Measurements from ENCODE around the gene ZNF575.

Gene ZNF575

DNA sequence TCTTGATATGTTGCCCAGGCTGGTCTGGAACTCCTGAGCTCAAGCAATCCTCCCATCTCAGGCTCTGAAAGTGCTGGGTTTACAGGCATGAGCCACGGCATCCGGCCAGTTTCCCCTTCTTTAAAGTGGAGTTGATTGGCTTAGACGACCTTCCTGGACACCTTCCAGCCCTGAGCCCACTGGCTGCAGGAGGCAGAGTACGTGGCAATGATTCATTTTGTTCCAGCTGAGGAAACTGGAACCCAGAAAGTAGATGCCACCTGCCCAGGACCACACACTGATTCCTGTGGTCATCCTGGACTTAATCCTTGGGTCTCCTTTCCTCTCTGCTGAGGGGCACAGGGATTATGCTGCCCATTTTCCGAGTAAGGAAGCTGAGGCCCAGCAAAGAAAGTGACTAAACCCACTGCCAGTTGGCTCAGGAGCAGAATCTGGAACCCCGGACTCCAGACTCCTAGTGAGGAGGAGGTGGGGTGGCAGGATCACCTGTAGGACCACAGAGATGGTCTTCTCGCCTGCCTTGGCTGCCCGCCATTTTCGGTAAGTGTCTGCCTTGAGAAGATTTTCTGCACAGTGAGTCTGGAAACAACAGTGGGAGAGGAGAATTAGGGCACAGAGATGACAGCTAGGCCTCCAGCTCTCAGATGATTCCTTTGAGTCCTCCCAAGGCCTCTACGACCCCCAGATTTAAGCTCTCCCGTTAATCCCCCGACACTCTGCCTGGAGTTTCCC is 41.6 kb downstream of the ZNF575 start:
- TF ChIP-seq, protein P1, sequence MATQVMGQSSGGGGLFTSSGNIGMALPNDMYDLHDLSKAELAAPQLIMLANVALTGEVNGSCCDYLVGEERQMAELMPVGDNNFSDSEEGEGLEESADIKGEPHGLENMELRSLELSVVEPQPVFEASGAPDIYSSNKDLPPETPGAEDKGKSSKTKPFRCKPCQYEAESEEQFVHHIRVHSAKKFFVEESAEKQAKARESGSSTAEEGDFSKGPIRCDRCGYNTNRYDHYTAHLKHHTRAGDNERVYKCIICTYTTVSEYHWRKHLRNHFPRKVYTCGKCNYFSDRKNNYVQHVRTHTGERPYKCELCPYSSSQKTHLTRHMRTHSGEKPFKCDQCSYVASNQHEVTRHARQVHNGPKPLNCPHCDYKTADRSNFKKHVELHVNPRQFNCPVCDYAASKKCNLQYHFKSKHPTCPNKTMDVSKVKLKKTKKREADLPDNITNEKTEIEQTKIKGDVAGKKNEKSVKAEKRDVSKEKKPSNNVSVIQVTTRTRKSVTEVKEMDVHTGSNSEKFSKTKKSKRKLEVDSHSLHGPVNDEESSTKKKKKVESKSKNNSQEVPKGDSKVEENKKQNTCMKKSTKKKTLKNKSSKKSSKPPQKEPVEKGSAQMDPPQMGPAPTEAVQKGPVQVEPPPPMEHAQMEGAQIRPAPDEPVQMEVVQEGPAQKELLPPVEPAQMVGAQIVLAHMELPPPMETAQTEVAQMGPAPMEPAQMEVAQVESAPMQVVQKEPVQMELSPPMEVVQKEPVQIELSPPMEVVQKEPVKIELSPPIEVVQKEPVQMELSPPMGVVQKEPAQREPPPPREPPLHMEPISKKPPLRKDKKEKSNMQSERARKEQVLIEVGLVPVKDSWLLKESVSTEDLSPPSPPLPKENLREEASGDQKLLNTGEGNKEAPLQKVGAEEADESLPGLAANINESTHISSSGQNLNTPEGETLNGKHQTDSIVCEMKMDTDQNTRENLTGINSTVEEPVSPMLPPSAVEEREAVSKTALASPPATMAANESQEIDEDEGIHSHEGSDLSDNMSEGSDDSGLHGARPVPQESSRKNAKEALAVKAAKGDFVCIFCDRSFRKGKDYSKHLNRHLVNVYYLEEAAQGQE (IDR thresholded peaks at IDR 0.05; ENCODE audit: insufficient read depth in 1 of 2, low read depth in 2 of 2, low read length in 2 of 2): no peak
- TF ChIP-seq FOXP2 (optimal IDR thresholded peaks at IDR 0.05; ENCODE audit: borderline replicate concordance, extremely low read depth, extremely low read length, insufficient read depth) (no peak), SIN3A (IDR thresholded peaks at IDR 0.05; ENCODE audit: borderline replicate concordance, insufficient read depth, low read length) (no peak), TAF1 (IDR thresholded peaks at IDR 0.05; ENCODE audit: borderline replicate concordance, insufficient read depth, low read length) (no peak), POLR2AphosphoS5 (IDR thresholded peaks at IDR 0.05; ENCODE audit: low read depth, low read length) (peak; percentile 52; the same call in 1 of the 2 replicates)

DNA sequence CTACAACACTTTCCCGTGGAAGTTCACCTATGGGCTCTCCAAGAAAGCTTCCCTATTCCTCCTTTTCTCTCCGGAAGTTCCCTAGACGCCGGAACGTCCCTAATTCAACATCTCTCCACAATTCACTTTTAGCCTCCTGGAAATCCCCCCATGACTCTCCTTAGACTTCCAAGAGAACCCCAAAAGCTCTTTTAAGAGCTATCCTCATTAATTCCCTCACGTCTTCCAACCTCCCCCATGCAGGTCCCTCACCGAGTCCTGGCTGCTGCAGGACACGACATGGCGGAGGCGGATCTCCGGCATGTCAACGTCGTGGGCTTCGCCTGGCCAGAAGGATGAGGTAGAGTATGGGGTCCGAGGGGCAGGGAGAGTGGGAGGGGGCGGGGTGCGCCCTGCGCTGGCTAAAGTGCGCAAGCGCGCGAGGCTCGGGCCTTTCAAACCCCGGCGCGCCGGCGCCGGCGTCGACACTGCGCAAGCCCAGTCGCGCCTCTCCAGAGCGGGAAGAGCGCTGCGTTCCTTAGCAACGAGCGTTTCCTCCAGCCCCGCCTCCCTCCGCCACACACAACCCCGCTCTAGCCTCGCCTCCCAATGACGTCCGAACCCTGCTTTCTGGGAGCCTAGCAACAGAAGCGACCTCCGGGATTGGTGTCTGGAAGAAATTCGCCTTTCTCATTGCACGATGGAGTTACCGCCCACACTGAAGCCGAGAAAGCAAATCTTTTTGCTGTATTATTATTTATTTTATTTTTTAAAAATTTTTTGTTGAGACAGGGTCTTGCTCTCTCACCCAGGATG is 42.4 kb downstream of the ZNF575 start, which contains the start of the genes PINLYP and XRCC1:
TSS of gene PINLYP (plus strand) at position 646 of the 795 bp plus-strand sequence. CDS start 1,391 bp downstream, outside the sequence.
TSS of gene XRCC1 (minus strand) at position 372 of the 795 bp plus-strand sequence. CDS start at position 303, 69 bp downstream.
- TF ChIP-seq FOXP2 (optimal IDR thresholded peaks at IDR 0.05; ENCODE audit: borderline replicate concordance, extremely low read depth, extremely low read length, insufficient read depth) (peak; percentile 70), POLR2AphosphoS5 (IDR thresholded peaks at IDR 0.05; ENCODE audit: low read depth, low read length) (peak; percentile 56; the same call in 1 of the 2 replicates), SIN3A (IDR thresholded peaks at IDR 0.05; ENCODE audit: borderline replicate concordance, insufficient read depth, low read length) (no peak)
- TF ChIP-seq, protein P1 (IDR thresholded peaks at IDR 0.05; ENCODE audit: insufficient read depth in 1 of 2, low read depth in 2 of 2, low read length in 2 of 2): no peak

- TF ChIP-seq POLR2AphosphoS5 (IDR thresholded peaks at IDR 0.05; ENCODE audit: low read depth, low read length): no peak
- TF ChIP-seq, protein P1 (IDR thresholded peaks at IDR 0.05; ENCODE audit: insufficient read depth in 1 of 2, low read depth in 2 of 2, low read length in 2 of 2): no peak
- TF ChIP-seq FOXP2 (optimal IDR thresholded peaks at IDR 0.05; ENCODE audit: borderline replicate concordance, extremely low read depth, extremely low read length, insufficient read depth): no peak
- TF ChIP-seq TAF1 (IDR thresholded peaks at IDR 0.05; ENCODE audit: borderline replicate concordance, insufficient read depth, low read length): no peak
- no peak for TF ChIP-seq SIN3A (IDR thresholded peaks at IDR 0.05; ENCODE audit: borderline replicate concordance, insufficient read depth, low read length)
These were observed 43.2 kb downstream of the ZNF575 start for GRCh38 chr19:43575955-43576878.

DNA sequence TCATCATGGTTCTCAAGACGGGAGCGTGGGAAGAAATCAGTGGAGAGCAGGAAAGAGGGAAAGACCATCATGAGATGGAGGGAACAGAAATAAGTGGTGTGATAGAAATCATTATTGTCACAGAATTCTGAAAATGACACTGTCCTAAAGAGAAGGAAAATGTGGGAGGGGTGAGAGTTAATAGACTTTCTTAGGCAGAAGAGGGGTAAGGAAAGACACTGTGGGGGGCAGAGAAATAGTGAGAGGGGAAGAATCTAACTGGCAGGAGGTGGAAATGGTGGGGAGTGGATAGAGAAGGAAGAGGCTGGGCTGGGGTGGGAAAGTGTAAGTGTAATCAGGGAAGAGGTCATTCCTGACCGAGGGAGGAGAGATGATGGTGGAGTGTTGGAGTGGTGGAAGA is 45.8 kb downstream of the ZNF575 start:
- TF ChIP-seq POLR2AphosphoS5 (IDR thresholded peaks at IDR 0.05; ENCODE audit: low read depth, low read length) (no peak), FOXP2 (optimal IDR thresholded peaks at IDR 0.05; ENCODE audit: borderline replicate concordance, extremely low read depth, extremely low read length, insufficient read depth) (no peak), TAF1 (IDR thresholded peaks at IDR 0.05; ENCODE audit: borderline replicate concordance, insufficient read depth, low read length) (no peak), SIN3A (IDR thresholded peaks at IDR 0.05; ENCODE audit: borderline replicate concordance, insufficient read depth, low read length) (no peak)
- TF ChIP-seq, protein P1 (IDR thresholded peaks at IDR 0.05; ENCODE audit: insufficient read depth in 1 of 2, low read depth in 2 of 2, low read length in 2 of 2): no peak
